HEK293 (cell line): ENCODE data around the gene TM9SF1.

Experiments
- CTCF ChIA-PET: fragments of 350-600 bp; formaldehyde crosslinking; extraction: SDS; loops from one replicate; lab custom pipeline; 2021; ENCODE audit warnings: antibody characterized with exemption; lab: Yijun Ruan, JAX
- POLR2A ChIA-PET: fragments of 300-600 bp; formaldehyde crosslinking; extraction: SDS; loops from one replicate; lab custom pipeline; 2020; ENCODE audit warnings: antibody characterized with exemption, inconsistent platforms; lab: Yijun Ruan, JAX
- H3K27ac ChIP-seq: fragments of 200-500 bp; sonication (Bioruptor generic); 2 replicates; pipeline ENCODE4 v1.5.1; 2014; ENCODE audit warnings: low read depth, low read length, control low read depth, inconsistent platforms; ENCODE audit errors: extremely low read depth
- H3K36me3 ChIP-seq, 2 experiments: fragments of 200-500 bp in 1 of 2; sonication (Bioruptor generic) in 1 of 2; 1 replicate in 1 of 2; 2 replicates in 1 of 2; pipeline ENCODE4 v1.5.1; 2014 to 2017; ENCODE audit warnings: inconsistent platforms in 2 of 2, low read length in 2 of 2; ENCODE audit not compliant: control insufficient read depth in 2 of 2, insufficient read depth in 1 of 2
- H3K4me1 ChIP-seq: fragments of 200-500 bp; sonication (Bioruptor generic); 2 replicates; pipeline ENCODE4 v1.5.1; 2014; ENCODE audit warnings: mild to moderate bottlenecking, low read length, inconsistent platforms; ENCODE audit not compliant: control insufficient read depth, insufficient read depth
- H3K4me3 ChIP-seq: 2 replicates; pipeline ENCODE4 v1.5.1; 2011; ENCODE audit warnings: low read depth, mild to moderate bottlenecking, control low read depth, low read length, moderate library complexity
- H3K9me3 ChIP-seq: fragments of 200-500 bp; sonication (Bioruptor generic); 2 replicates; pipeline ENCODE4 v1.5.1; 2014; ENCODE audit warnings: low read depth, low read length, inconsistent platforms; ENCODE audit not compliant: control insufficient read depth, insufficient read depth
- FEZF1 ChIP-seq: fragments of 450-650 bp; formaldehyde crosslinking; IDR thresholded peaks from 2 replicates; pipeline ENCODE4 v1.5.1; 2016; ENCODE audit warnings: missing biosample characterization, missing genetic modification characterization
- KLF1 ChIP-seq: fragments of 450-650 bp; formaldehyde crosslinking; IDR thresholded peaks from 2 replicates; pipeline ENCODE4 v1.5.1; 2016; ENCODE audit warnings: missing biosample characterization, missing genetic modification characterization
- KLF7 ChIP-seq: fragments of 450-650 bp; formaldehyde crosslinking; IDR thresholded peaks from 2 replicates; pipeline ENCODE4 v1.5.1; 2016; ENCODE audit warnings: missing biosample characterization, missing genetic modification characterization, borderline replicate concordance
- MEIS1 ChIP-seq: sonication (generic); formaldehyde crosslinking; IDR thresholded peaks from 2 replicates; pipeline ENCODE4 v1.8.1; 2022; ENCODE audit warnings: missing genetic modification reagents, mild to moderate bottlenecking, borderline replicate concordance
- SP7 ChIP-seq: fragments of 450-650 bp; formaldehyde crosslinking; IDR thresholded peaks from 2 replicates; pipeline ENCODE4 v1.5.1; 2016; ENCODE audit warnings: missing biosample characterization, missing genetic modification characterization
- YY1 ChIP-seq: fragments of 450-650 bp; formaldehyde crosslinking; IDR thresholded peaks from 2 replicates; pipeline ENCODE4 v1.5.1; 2018; ENCODE audit warnings: missing biosample characterization, missing genetic modification characterization
- ZNF132 ChIP-seq: fragments of 450-650 bp; formaldehyde crosslinking; IDR thresholded peaks from 2 replicates; pipeline ENCODE4 v1.5.1; 2017; ENCODE audit warnings: missing biosample characterization, missing genetic modification characterization, borderline replicate concordance
- ZNF184 ChIP-seq: fragments of 450-650 bp; IDR thresholded peaks from 2 replicates; pipeline ENCODE4 v1.5.1; 2018; ENCODE audit warnings: missing biosample characterization, mild to moderate bottlenecking, missing genetic modification characterization
- ZNF23 ChIP-seq: fragments of 450-650 bp; formaldehyde crosslinking; IDR thresholded peaks from 2 replicates; pipeline ENCODE4 v1.5.1; 2016; ENCODE audit warnings: missing biosample characterization, missing genetic modification characterization, borderline replicate concordance
- ZNF239 ChIP-seq: fragments of 450-650 bp; formaldehyde crosslinking; IDR thresholded peaks from 2 replicates; pipeline ENCODE4 v1.5.1; 2016; ENCODE audit warnings: missing biosample characterization, missing genetic modification characterization
- ZNF24 ChIP-seq: fragments of 450-650 bp; formaldehyde crosslinking; IDR thresholded peaks from 2 replicates; pipeline ENCODE4 v1.5.1; 2016; ENCODE audit warnings: missing biosample characterization, missing genetic modification characterization
- ZNF248 ChIP-seq: fragments of 450-650 bp; formaldehyde crosslinking; IDR thresholded peaks from 2 replicates; pipeline ENCODE4 v1.5.1; 2017; ENCODE audit warnings: missing biosample characterization, missing genetic modification characterization
- ZNF561 ChIP-seq: fragments of 450-650 bp; IDR thresholded peaks from 2 replicates; pipeline ENCODE4 v1.5.1; 2018; ENCODE audit warnings: missing biosample characterization, missing genetic modification characterization, borderline replicate concordance
- ZNF585B ChIP-seq: fragments of 450-650 bp; formaldehyde crosslinking; IDR thresholded peaks from 2 replicates; pipeline ENCODE4 v1.5.1; 2016; ENCODE audit warnings: missing biosample characterization, missing genetic modification characterization
- ZNF626 ChIP-seq: fragments of 450-650 bp; sonication (Bioruptor Pico); formaldehyde crosslinking; IDR thresholded peaks from 2 replicates; pipeline ENCODE4 v1.5.1; 2018; ENCODE audit warnings: missing biosample characterization, missing genetic modification characterization, inconsistent platforms
- ZNF654 ChIP-seq: fragments of 450-650 bp; formaldehyde crosslinking; IDR thresholded peaks from 2 replicates; pipeline ENCODE4 v1.5.1; 2016; ENCODE audit warnings: low read depth, missing biosample characterization, missing genetic modification characterization
- ZNF701 ChIP-seq: fragments of 450-650 bp; formaldehyde crosslinking; IDR thresholded peaks from 2 replicates; pipeline ENCODE4 v1.5.1; 2016; ENCODE audit warnings: missing biosample characterization, missing genetic modification characterization
- ZNF768 ChIP-seq: fragments of 450-650 bp; formaldehyde crosslinking; IDR thresholded peaks from 2 replicates; pipeline ENCODE4 v1.5.1; 2018; ENCODE audit warnings: missing biosample characterization, mild to moderate bottlenecking, missing genetic modification characterization
- ZXDB ChIP-seq: fragments of 450-650 bp; formaldehyde crosslinking; IDR thresholded peaks from 2 replicates; pipeline ENCODE4 v1.5.1; 2016; ENCODE audit warnings: missing biosample characterization, missing genetic modification characterization
- TF ChIP-seq, protein P1 (sequence below): fragments of 450-650 bp; formaldehyde crosslinking; IDR thresholded peaks from 2 replicates; pipeline ENCODE4 v1.5.1; 2016; ENCODE audit warnings: missing biosample characterization, missing genetic modification characterization
- TF ChIP-seq, protein P2 (sequence below): fragments of 450-650 bp; formaldehyde crosslinking; IDR thresholded peaks from 2 replicates; pipeline ENCODE4 v1.5.1; 2016; ENCODE audit warnings: missing biosample characterization, missing genetic modification characterization
- TF ChIP-seq, protein P3 (sequence below): fragments of 450-650 bp; formaldehyde crosslinking; optimal IDR thresholded peaks from 2 replicates; pipeline ENCODE3; 2016; ENCODE audit warnings: missing biosample characterization, mild to moderate bottlenecking, missing genetic modification characterization
- TF ChIP-seq, protein P4 (sequence below): fragments of 450-650 bp; formaldehyde crosslinking; IDR thresholded peaks from 2 replicates; pipeline ENCODE4 v1.5.1; 2016; ENCODE audit warnings: missing biosample characterization, missing genetic modification characterization
- TF ChIP-seq, protein P5 (sequence below): fragments of 450-650 bp; formaldehyde crosslinking; IDR thresholded peaks from 2 replicates; pipeline ENCODE4 v1.5.1; 2016; ENCODE audit warnings: missing biosample characterization, missing genetic modification characterization
- TF ChIP-seq, protein P6 (sequence below): fragments of 450-650 bp; formaldehyde crosslinking; IDR thresholded peaks from 2 replicates; pipeline ENCODE4 v1.5.1; 2016; ENCODE audit warnings: missing biosample characterization, missing genetic modification characterization
- TF ChIP-seq, protein P7 (sequence below): fragments of 450-650 bp; formaldehyde crosslinking; IDR thresholded peaks from 2 replicates; pipeline ENCODE4 v1.5.1; 2016; ENCODE audit warnings: missing biosample characterization, missing genetic modification characterization
- TF ChIP-seq, protein P8 (sequence below): sonication (generic); formaldehyde crosslinking; IDR thresholded peaks from 2 replicates; pipeline ENCODE4 v1.8.1; 2022; ENCODE audit warnings: mild to moderate bottlenecking, moderate library complexity, missing genetic modification reagents

TM9SF1 gene

DNA sequence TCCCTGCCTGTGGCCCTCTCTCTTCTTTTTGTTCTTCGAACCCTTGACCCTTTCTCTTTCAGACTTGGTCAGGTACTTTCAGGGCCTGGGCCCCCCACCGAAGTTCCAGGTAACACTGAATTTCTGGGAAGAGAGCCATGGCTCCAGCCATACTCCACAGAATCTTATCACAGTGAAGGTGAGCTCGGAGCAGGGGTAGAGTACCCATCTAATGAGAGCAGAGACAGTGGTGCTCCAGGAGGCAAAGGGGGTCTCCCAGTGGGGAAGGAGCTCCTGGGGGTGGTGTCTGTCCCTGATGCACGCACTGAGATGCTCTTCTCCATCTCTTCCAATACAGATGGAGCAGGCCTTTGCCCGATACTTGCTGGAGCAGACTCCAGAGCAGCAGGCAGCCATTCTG is 29.5 kb downstream of the TM9SF1 start:
- H3K4me1 ChIP-seq = peaks cover 5% of the 10 kb centered on the region
- H3K4me3 ChIP-seq = no peak overlapping the region
- CTCF ChIA-PET = no interaction called here
- no peak overlapping the region for H3K27ac ChIP-seq
- TF ChIP-seq ZNF132 (tag by site-specific recombination) (no peak), ZNF248 (tag by site-specific recombination) (no peak), KLF1 (tag by site-specific recombination) (no peak), ZNF585B (tag by site-specific recombination) (no peak), FEZF1 (tag by site-specific recombination) (no peak), SP7 (tag by site-specific recombination) (no peak), YY1 (tag by site-specific recombination) (no peak), ZNF239 (tag by site-specific recombination) (no peak)
- TF ChIP-seq, protein P1, sequence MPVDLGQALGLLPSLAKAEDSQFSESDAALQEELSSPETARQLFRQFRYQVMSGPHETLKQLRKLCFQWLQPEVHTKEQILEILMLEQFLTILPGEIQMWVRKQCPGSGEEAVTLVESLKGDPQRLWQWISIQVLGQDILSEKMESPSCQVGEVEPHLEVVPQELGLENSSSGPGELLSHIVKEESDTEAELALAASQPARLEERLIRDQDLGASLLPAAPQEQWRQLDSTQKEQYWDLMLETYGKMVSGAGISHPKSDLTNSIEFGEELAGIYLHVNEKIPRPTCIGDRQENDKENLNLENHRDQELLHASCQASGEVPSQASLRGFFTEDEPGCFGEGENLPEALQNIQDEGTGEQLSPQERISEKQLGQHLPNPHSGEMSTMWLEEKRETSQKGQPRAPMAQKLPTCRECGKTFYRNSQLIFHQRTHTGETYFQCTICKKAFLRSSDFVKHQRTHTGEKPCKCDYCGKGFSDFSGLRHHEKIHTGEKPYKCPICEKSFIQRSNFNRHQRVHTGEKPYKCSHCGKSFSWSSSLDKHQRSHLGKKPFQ (tag by site-specific recombination) = no peak
- TF ChIP-seq, protein P2, sequence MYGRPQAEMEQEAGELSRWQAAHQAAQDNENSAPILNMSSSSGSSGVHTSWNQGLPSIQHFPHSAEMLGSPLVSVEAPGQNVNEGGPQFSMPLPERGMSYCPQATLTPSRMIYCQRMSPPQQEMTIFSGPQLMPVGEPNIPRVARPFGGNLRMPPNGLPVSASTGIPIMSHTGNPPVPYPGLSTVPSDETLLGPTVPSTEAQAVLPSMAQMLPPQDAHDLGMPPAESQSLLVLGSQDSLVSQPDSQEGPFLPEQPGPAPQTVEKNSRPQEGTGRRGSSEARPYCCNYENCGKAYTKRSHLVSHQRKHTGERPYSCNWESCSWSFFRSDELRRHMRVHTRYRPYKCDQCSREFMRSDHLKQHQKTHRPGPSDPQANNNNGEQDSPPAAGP (tag by site-specific recombination) = no peak
- TF ChIP-seq, all 188 proteins: peak for 0
- Histone ChIP-seq H3K36me3 (peaks cover 3 to 50% of the 10 kb centered on the region in 2 experiments), H3K9me3 (no peaks in the 10 kb centered on the region)
- POLR2A ChIA-PET = interaction anchor here (1.6 kb wide), 1 partner anchor 30 kb away, joined by 4 read pairs; the partner anchor contains the start of gene PSME1

DNA sequence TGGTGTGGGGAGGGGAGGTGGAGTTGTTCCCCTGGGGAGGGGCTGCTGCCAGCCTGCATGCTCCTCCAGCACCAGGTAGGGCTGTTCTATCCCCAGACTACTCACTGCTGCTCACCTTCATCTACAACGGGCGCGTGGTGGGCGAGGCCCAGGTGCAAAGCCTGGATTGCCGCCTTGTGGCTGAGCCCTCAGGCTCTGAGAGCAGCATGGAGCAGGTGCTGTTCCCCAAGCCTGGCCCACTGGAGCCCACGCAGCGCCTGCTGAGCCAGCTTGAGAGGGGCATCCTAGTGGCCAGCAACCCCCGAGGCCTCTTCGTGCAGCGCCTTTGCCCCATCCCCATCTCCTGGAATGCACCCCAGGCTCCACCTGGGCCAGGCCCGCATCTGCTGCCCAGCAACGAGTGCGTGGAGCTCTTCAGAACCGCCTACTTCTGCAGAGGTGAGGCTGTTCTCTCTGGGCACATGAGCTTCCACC is 30.7 kb downstream of the TM9SF1 start:
- Histone ChIP-seq H3K27ac (no peak overlapping the region), H3K4me1 (peaks cover 5% of the 10 kb centered on the region), H3K36me3 (peaks cover 3 to 62% of the 10 kb centered on the region in 2 experiments), H3K4me3 (no peak overlapping the region), H3K9me3 (no peaks in the 10 kb centered on the region)
- CTCF ChIA-PET = interaction anchor here (0.9 kb wide), 1 partner anchor 143 kb away, joined by 3 read pairs; the partner anchor contains the start of gene CIDEB
- POLR2A ChIA-PET = interaction anchor here (1.6 to 1.7 kb wide), 2 partner anchors 18 to 29 kb away, joined by 4 to 5 read pairs; partner anchors contain the start of genes PSME1, PSME2 and RNF31
- TF ChIP-seq ZNF626 = no peak
- TF ChIP-seq ZNF561 = no peak
- no peak for TF ChIP-seq ZNF701 (tag by site-specific recombination)
- TF ChIP-seq, protein P3, sequence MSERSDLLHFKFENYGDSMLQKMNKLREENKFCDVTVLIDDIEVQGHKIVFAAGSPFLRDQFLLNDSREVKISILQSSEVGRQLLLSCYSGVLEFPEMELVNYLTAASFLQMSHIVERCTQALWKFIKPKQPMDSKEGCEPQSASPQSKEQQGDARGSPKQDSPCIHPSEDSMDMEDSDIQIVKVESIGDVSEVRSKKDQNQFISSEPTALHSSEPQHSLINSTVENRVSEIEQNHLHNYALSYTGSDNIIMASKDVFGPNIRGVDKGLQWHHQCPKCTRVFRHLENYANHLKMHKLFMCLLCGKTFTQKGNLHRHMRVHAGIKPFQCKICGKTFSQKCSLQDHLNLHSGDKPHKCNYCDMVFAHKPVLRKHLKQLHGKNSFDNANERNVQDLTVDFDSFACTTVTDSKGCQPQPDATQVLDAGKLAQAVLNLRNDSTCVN = no peak
- no peak for TF ChIP-seq ZNF654 (tag by site-specific recombination)
- no peak for TF ChIP-seq ZNF768 (tag by site-specific recombination)
- TF ChIP-seq, protein P4, sequence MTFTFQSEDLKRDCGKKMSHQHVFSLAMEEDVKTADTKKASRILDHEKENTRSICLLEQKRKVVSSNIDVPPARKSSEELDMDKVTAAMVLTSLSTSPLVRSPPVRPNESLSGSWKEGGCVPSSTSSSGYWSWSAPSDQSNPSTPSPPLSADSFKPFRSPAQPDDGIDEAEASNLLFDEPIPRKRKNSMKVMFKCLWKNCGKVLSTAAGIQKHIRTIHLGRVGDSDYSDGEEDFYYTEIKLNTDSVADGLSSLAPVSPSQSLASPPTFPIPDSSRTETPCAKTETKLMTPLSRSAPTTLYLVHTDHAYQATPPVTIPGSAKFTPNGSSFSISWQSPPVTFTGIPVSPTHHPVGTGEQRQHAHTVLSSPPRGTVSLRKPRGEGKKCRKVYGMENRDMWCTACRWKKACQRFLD (tag by site-specific recombination) = no peak
- no peak for TF ChIP-seq ZNF24 (tag by site-specific recombination)
- no peak for TF ChIP-seq MEIS1 (CRISPR knock-in tag)
- no peak for TF ChIP-seq ZNF23
- TF ChIP-seq, protein P5, sequence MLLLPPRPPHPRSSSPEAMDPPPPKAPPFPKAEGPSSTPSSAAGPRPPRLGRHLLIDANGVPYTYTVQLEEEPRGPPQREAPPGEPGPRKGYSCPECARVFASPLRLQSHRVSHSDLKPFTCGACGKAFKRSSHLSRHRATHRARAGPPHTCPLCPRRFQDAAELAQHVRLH (tag by site-specific recombination) = no peak
- TF ChIP-seq, protein P6, sequence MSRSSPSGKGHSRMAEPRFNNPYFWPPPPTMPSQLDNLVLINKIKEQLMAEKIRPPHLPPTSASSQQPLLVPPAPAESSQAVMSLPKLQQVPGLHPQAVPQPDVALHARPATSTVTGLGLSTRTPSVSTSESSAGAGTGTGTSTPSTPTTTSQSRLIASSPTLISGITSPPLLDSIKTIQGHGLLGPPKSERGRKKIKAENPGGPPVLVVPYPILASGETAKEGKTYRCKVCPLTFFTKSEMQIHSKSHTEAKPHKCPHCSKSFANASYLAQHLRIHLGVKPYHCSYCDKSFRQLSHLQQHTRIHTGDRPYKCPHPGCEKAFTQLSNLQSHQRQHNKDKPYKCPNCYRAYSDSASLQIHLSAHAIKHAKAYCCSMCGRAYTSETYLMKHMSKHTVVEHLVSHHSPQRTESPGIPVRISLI (tag by site-specific recombination) = no peak
- TF ChIP-seq KLF7 (tag by site-specific recombination) = no peak
- no peak for TF ChIP-seq ZNF184
- no peak for TF ChIP-seq ZXDB (tag by site-specific recombination)
- TF ChIP-seq, protein P7, sequence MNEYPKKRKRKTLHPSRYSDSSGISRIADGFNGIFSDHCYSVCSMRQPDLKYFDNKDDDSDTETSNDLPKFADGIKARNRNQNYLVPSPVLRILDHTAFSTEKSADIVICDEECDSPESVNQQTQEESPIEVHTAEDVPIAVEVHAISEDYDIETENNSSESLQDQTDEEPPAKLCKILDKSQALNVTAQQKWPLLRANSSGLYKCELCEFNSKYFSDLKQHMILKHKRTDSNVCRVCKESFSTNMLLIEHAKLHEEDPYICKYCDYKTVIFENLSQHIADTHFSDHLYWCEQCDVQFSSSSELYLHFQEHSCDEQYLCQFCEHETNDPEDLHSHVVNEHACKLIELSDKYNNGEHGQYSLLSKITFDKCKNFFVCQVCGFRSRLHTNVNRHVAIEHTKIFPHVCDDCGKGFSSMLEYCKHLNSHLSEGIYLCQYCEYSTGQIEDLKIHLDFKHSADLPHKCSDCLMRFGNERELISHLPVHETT (tag by site-specific recombination) = no peak
- TF ChIP-seq, protein P8, sequence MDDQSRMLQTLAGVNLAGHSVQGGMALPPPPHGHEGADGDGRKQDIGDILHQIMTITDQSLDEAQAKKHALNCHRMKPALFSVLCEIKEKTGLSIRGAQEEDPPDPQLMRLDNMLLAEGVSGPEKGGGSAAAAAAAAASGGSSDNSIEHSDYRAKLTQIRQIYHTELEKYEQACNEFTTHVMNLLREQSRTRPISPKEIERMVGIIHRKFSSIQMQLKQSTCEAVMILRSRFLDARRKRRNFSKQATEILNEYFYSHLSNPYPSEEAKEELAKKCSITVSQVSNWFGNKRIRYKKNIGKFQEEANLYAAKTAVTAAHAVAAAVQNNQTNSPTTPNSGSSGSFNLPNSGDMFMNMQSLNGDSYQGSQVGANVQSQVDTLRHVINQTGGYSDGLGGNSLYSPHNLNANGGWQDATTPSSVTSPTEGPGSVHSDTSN (CRISPR knock-in tag) = no peak
